ENCODE data around the gene NPAS2.

The NPAS2 gene

DNA sequence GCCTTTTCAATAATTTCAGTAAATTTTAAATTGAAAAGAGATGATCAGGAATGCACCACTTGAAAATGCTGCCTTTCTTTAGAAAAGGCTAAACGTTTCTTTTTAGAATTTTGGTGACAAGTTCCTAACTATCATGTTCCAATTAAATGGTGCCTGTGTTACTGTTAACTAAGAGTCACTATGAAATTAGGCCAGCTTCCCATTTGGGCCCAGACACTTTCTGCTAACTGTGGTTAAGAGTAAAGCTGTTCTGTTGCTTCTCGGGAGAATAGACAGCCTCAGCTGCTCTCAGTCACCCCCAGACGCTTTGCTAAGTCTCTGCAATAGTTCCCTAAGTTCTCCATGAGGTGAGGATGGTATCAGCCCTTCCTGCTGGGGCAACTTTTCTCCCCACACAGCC is 90.2 kb downstream of the NPAS2 start:
- H3K27ac ChIP-seq: no peak overlapping the region
- no peak for TF ChIP-seq CTCF (IDR thresholded peaks at IDR 0.05)
- no peak overlapping the region for H3K4me3 ChIP-seq
- no peak for DNase-seq (ENCODE audit: low spot score)

- DNase-seq (ENCODE audit: low spot score): no peak
- no peak overlapping the region for H3K4me3 ChIP-seq
- TF ChIP-seq CTCF (IDR thresholded peaks at IDR 0.05): no peak
- no peak overlapping the region for H3K27ac ChIP-seq
These were observed 99.4 kb downstream of the NPAS2 start for GRCh38 chr2:100919316-100919715.

- Histone ChIP-seq H3K4me3 (no peak overlapping the region), H3K27ac (no peak overlapping the region)
- no peak for DNase-seq (ENCODE audit: low spot score)
- no peak for TF ChIP-seq CTCF (IDR thresholded peaks at IDR 0.05)
These were observed 101.8 kb downstream of the NPAS2 start for GRCh38 chr2:100921685-100922161.

DNA sequence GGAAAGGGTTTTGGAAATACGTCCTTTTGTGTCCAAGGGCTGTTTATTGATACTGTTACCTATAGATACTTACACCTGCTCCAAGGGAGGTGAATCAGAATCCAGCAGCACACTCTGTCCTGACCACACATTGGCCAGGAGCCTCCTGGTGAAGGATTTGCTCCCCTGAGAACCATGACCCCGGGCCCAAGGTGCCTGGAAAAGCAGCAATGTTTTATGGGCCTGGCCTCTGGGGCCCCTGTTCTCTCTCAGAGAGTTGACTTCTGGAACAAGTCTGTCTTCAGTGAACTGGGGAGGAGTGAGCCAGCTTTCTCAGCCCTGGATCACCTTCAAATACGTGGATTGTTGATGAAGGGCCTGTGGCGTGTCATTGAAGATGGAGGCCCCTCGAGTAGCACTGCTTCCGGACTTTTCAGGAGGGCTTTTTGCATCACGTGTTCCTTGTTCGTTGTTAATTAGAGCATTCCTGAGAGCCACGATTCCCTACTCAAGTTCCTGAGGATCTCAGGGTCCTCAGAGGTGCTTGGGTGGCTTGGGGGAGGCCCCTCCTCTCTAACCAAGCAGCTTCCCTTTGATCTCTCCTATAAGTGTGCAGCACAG is 103.6 kb downstream of the NPAS2 start:
- peak; percentile 61 for DNase-seq (ENCODE audit: low spot score)
- Histone ChIP-seq H3K4me3 (no peak overlapping the region), H3K27ac (peak overlapping the region in 1 of 2 donors; percentile 89)
- TF ChIP-seq CTCF (IDR thresholded peaks at IDR 0.05): no peak

DNA sequence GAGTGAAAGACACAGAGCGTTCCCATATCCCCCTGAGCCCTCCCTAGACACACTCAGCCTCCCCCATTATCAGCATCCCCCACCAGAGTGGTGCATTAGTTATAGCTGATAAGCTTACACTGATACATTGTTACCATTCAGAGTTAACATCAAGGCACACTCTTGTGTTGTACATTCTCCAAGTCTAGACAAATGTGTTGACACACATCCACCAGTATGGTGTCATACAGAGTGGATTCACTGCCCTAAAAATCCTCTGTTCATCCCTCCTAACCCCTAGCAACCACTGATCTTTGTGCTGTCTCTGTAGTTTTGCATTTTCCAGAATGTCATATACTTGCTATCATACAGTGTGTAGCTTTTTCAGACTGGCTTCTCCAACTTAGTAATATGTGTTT is 104.2 kb downstream of the NPAS2 start:
- Histone ChIP-seq H3K4me3 (peak overlapping the region; percentile 69), H3K27ac (peak overlapping the region; percentile 62 to 89)
- no peak for TF ChIP-seq CTCF (IDR thresholded peaks at IDR 0.05)
- DNase-seq (ENCODE audit: low spot score): no peak

- DNase-seq (ENCODE audit: low spot score): peak; percentile 69
- no peak for TF ChIP-seq CTCF (IDR thresholded peaks at IDR 0.05)
- H3K27ac ChIP-seq: peak overlapping the region; percentile 62 to 89
- peak overlapping the region; percentile 69 for H3K4me3 ChIP-seq
These were observed 104.8 kb downstream of the NPAS2 start for GRCh38 chr2:100924520-100925451.
